Activated T-helper 9 cell treated with anti-CD3 and anti-CD28 coated beads, Interleukin-2, amount 50 U/mL, for 16 hours (primary cell): ENCODE data around the gene MYLK3.

Source experiments
- DNase-seq: peaks from one replicate; pipeline ENCODE4 v3.0.0-alpha.2; 2020; ENCODE audit warnings: low read depth

MYLK3 gene

GRCh38 chr16:46727184-46727583, 21.0 kb downstream of the MYLK3 start:
- no peak for DNase-seq

DNA sequence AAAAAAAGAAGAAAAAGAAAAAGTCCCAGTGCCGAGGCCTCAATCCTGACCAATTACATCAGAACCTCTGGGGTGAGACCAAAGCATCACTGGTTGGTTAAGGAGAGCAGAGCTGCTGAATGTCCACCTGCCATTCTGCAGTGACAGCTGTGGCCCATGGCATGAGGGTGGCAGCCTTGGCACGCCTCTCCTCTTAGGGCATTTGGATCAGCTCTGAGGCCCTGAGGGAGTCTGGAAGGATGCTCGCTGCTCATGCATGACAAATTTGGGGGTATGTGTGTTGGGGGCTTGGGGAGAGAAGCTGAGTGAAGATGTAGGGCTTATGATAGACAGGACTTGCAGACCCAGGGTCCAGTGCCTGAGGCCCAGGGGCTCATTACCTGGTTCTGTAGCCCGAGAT, 26.3 kb downstream of the MYLK3 start:
- no peak for DNase-seq

- DNase-seq: no peak
These were observed 27.5 kb downstream of the MYLK3 start for GRCh38 chr16:46720619-46721018.

GRCh38 chr16:46719528-46719927, 28.6 kb downstream of the MYLK3 start:
- no peak for DNase-seq

GRCh38 chr16:46718214-46718613, 29.9 kb downstream of the MYLK3 start:
- no peak for DNase-seq

DNA sequence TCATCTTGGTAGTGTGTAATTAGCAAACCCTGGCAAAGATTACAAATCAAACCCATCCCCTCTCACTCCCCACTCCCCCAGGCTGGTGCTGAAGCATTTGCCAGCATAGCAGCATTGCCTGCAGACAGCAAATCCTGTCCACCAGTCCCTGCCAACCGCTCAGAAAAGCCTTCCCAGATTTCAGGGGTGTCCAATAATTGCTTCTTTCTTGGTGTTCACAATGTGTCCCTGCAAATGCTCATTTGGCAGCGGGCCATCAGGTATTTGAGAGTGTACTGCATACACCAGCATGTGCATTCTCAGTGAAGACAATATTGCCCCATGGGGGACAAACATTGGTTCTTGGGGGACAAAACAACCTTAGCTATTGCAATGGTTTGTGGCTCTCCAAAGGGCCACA, 30.5 kb downstream of the MYLK3 start:
- no peak for DNase-seq

DNA sequence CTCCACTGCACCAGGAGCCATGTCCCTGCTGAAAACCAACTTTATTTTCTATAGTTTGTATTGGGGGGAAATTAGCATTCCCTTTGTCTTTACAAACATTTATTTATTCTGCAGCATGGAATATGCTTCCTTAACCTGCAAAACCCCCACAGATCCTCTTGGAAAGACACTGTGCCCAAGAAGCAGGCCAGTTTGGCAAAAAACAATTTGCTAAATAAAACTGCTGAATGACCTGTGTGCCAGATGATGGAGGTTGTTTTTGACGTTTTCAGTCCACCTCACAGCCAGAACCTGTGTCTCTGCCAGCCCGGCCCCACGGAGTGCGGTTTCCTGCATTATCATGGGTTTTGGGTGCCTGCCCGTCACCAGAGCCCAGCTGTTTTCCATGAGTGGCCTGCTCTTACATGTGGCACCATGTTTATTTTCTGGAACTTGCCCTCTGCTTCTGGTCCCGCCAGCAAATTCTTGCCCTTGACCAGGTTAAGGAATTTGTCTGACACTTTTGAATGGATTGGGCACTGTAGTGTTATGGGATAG, 32.3 kb downstream of the MYLK3 start:
- no peak for DNase-seq

DNA sequence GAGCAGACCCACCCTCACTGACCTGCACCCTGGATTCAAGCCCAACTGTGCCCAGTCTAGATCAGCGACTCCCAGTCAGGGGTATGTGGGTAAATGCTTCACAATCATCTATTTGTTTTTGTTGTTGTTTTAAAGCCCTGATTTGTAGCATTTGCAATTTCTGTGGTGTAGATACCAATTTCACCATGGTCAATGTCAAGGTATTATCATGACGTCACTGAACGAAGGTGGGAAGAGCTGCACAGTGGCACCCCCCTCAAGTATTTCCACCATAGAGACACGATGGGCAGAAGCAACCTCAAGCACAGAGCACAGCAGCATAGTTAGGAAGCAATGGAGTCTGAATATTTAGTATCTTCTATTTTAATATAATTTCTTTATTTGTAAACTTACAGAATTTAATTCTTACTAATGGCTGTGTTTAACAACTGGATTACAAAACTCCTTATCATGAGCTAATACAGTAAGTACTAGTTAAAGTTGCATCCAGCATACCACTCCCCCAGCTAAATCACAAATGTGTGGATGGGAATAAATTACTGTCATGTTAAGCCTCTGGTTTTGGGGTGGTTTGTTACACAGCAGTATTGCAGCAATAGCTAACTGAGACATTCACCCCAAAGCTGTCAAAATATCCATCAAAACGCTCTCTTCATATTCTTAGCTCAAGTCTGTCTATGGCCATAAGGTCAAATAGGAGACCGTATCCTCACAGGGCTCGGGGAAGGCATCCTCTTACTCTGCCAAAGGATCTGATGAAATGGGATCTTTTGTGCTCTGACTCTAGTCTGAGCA, 33.1 kb downstream of the MYLK3 start:
- no peak for DNase-seq

GRCh38 chr16:46713634-46714033, 34.5 kb downstream of the MYLK3 start:
- no peak for DNase-seq

DNA sequence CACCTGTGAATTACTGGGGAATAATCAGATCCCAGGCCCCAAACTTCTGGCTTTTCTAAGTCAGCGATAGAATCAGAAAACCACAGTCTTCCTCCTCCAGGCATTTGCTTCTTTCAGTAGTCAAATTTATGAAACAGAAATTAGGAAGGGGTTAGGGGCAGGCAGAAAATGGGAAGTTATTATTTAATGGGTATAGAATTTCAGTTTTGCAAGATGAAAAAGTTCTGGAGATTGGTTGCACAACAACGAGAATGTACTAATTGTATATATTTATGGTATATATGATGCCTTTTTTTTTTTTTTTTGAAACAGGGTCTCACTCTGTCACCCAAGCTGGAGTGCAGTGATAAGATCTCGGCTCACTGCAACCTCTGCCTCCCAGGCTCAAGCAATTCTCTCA, 35.2 kb downstream of the MYLK3 start:
- DNase-seq: no peak

DNA sequence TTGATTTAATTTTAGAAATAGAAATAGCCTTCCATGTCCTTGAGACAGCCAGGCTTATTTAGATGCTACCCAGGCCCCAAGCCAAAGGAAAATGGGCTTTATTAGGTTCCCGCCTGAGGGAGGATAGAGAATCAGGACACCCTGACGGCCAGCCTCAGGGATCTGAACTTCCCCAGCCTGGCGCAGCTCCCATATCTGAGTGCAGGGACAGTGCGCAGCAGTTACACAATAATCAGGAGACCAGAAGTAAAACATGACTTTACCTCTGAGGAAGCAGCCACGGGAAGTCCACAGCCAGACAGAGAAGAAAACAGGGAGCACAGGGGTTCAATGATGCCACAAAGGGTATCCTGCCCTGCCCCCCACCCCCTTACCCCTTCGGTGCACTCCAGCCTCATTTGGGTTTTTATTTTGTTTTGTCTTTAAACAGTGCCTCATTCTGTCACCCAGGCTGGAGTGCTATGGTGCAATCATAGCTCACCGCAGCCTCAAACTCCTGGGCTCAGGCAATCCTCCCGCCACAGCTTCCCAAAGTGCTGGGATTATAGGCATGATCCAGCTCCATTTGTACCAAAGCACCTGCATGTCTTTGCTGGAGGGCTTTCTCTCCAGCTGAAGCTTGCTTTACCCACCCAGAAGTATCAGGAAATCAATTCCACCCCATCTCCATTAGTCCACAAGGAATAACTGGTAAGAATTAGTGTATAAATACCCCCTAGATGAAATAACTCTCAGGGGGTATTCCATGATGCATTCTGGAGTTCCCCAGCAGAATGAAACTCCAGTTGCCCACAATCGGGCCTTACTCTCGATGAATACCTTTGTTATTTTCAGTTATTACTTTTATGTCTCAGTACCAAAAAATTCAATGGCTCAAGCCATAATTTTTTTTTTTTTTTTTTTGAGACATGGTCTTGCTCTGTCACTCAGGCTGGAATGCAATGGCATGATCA, 36.8 kb downstream of the MYLK3 start:
- no peak for DNase-seq

DNA sequence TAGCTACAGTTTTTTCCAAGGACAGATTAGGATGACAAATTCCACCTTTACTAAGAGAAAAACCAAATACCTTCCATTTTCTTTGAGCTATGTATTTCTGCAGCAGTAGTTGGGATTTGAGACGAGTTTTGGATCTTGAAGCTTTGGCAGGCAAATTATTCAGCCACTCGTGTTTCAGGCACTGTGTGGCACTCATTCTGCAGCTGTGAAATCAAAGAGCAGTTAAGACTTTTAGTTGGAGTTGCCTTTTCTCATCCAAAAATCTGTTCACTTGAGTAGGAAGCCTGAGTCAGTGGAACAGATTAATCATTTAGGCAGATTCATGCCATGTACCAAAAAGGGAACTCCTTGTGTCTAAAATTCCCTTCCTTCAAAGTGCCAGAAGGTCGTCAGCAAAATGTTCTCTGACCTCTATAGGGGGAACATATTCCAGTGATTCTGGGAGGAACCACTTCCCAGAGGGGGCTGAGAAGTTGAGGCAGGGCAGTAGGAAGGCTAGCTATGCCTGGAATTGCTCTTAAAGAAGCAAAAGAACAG, 38.6 kb downstream of the MYLK3 start:
- no peak for DNase-seq

- DNase-seq: no peak
These were observed 41.5 kb downstream of the MYLK3 start for GRCh38 chr16:46706642-46707041.

DNA sequence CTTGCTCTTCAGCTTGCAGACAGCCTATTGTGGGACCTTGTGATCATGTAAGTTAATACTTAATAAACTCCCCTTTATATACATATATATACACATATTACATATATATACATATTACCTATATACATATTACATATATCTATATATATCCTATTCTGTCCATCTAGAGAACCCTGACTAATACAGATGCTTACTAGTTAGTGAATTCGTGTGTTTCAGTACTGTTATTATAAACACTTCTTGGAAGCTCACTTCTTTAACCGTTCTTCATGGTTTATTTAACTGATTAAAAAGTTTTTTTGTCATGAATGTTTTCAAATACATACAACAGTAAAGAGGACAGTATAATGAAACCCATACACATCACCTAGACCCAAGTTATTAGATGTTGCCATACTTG, 46.1 kb downstream of the MYLK3 start:
- DNase-seq: no peak

DNA sequence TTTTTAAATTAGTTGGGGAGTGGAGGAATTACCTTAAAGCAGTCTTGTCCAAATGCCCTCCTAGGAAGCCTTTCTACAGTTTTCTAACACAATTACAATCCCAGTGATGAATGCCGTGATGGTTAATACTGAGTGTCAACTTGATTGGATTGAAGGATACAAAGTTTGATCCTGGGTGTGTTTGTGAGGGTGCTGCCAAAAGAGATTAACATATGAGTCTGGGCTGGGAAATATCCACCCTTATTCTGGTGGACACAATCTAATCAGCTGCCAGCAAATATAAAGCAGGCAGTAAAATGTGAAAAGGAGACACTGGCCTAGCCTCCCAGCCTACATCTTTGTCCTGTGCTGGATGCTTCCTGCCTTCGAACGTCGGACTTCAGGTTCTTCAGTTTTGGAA, 46.5 kb downstream of the MYLK3 start:
- DNase-seq: no peak

DNA sequence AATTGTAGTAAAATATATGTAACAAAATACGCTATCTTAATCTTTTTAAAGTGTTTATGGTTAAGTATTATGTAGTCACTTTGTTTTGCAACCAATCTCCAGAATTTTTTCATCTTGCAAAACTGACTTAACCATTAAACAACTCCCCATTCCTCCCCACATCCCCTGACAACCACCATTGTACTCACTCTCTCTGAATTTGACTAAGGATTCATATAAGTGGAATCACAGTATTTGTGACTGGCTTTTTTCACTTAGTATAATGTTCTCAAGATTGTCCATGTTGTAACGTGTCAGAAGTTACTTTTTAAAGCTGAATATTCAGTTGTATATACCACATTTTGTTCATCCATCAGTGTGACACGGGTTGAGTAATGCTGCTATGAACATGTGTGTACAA, 48.1 kb downstream of the MYLK3 start:
- no peak for DNase-seq

DNA sequence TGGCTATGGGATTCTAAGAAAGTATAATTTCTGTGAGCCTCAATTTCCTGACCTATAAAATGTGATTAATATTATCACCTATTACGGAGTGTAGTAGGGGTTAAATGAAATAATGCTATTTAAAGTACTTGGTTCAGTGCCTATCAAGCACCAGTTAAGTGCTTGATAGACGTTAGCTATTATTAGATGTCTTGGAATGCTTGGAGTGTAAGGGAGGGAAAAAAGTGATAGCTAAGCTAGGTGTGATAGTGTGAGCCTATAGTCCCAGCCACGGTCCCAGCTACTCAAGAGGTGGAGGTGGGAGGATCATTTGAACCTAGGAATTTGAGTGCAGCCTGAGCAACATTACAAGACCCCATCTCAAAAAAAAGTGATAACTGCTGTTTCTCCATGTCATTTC, 51.2 kb downstream of the MYLK3 start:
- no peak for DNase-seq

DNA sequence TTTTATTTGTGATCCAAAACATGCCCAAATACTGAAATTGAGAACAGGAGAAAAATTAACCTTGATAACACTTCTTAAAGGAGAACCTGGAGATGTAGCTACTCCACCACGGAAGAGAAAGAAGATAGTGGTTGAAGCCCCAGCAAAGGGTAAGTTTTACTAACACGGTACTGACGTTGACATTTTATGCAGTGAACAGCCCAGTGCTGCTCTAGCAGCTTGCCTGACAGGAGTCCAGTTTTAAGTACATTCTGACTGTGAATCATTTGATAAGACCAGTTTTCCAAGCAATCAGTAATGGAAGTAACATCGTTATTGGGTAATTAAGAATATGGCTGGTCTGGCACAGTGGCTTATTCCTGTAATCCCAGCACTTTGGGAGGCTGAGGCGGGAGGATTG, 52.2 kb downstream of the MYLK3 start:
- no peak for DNase-seq

DNA sequence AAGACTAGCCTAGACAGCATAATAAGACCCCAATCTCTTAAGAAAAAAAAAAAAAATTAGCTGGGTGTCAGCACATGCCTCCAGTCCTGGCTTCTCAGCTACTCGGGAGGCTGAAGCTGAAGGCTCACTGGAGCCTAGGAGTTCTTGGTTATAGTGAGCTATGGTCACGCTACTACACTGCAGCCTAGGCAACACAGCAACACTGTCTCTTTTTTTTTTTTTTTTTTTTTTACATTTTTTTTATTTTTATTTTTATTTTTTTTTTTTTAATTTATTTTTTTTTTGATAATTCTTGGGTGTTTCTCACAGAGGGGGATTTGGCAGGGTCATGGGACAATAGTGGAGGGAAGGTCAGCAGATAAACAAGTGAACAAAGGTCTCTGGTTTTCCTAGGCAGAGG, 54.5 kb downstream of the MYLK3 start:
- DNase-seq: no peak

DNA sequence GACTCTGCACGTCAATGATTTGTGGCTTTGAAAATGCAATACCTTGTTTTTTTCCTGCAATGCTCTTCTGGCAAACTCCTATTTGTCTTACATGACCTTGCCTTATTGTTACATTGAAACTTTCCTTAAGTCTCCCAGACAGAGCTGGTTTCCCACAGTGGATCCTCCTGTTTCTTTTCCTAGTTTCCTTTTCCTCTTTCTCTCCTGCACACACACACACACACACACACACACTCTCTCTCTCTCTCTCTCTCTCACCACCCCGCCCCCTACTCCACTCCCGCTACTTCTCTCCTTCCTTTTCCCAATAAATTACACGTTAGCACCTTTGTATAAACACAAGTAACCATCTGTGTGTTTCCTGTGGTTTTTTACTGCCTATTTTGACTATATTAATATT, 56.4 kb downstream of the MYLK3 start:
- DNase-seq: no peak

GRCh38 chr16:46690281-46691178, 57.6 kb downstream of the MYLK3 start:
- DNase-seq: no peak
